ENCODE results near the gene KCNMA1.

KCNMA1 gene

DNA sequence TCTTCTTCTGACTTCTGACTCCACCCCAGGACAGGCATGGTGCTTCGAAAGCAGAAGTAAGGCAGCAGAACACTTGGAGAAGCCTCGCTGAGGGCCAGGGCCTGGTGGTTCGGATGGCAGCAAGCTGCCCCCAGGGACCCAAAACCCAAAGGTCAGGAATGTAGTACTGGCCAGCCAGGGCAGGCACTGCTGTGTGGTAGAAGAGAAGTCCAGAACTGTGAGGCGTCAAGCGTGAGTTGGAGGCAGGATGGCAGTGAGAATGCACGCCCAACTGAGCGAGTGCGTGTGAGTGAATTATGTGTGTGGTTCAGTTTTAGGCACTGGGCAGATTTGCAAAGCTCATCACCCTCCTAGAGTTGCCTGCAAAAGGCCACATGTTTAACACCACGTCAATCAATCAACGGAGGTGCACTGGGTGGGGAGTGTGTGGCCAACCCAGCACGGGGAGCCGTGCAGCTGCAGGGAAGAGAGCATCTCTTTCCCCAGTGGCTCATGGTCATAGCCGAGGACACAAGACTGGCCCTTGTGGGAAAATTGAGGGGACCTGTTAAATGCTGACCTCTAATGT, 144.3 kb downstream of the KCNMA1 start:
- no peak overlapping the region for H3K4me3 ChIP-seq
- H3K27me3 ChIP-seq, result no peaks in the 10 kb centered on the region

DNA sequence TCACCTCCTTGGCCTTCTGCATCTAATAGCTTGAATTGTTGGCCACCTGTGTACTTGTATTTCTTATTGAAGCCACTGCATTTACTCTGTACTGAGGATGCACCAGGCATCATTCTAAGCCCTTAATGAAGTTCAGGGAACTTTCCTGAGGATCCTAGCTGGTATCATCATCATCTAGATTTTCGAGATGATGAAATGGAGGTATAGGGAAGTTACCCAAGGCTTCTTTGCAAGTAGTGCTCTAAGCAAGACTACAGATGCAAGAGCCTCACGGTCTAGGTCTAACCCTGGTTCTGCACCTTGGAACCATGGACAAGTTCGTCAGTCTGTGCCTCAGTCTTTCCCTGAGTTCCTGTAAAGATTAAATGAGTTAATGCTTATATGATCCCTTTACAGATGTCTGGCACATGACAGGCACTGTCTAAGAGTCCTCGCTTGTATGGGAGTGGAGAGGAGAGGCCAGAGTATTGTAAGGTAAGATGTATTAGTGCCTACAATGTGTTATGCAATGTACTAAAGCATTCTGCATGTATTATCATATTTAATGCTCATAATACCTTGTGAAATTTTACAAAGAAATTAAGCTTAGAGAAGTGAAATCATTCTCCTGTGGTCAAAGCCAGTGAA, 145.1 kb downstream of the KCNMA1 start:
- Histone ChIP-seq H3K36me3 (no peaks in the 10 kb centered on the region), H3K27me3 (no peaks in the 10 kb centered on the region), H3K4me3 (no peak overlapping the region), H3K27ac (peak overlapping the region; percentile 45; the same call in 1 of the 2 replicates), H3K9me3 (no peaks in the 10 kb centered on the region), H3K4me2 (peak overlapping the region; percentile 79), H3K4me1 (peaks cover 93% of the 10 kb centered on the region), H3K9ac (no peak overlapping the region), H4K20me1 (no peaks in the 10 kb centered on the region)
- TF ChIP-seq Cebpa-rat (IDR thresholded peaks at IDR 0.05), result no peak

More for the DNA sequence above, 144.3 kb downstream of the KCNMA1 start:
- Histone ChIP-seq H3K4me2 (peak overlapping the region; percentile 79), H3K27ac (peak overlapping the region; percentile 57), H3K4me1 (peaks cover 92% of the 10 kb centered on the region), H3K9ac (no peak overlapping the region), H3K9me3 (no peaks in the 10 kb centered on the region), H3K36me3 (no peaks in the 10 kb centered on the region), H4K20me1 (no peaks in the 10 kb centered on the region)
- TF ChIP-seq Cebpa-rat (IDR thresholded peaks at IDR 0.05), result no peak

DNA sequence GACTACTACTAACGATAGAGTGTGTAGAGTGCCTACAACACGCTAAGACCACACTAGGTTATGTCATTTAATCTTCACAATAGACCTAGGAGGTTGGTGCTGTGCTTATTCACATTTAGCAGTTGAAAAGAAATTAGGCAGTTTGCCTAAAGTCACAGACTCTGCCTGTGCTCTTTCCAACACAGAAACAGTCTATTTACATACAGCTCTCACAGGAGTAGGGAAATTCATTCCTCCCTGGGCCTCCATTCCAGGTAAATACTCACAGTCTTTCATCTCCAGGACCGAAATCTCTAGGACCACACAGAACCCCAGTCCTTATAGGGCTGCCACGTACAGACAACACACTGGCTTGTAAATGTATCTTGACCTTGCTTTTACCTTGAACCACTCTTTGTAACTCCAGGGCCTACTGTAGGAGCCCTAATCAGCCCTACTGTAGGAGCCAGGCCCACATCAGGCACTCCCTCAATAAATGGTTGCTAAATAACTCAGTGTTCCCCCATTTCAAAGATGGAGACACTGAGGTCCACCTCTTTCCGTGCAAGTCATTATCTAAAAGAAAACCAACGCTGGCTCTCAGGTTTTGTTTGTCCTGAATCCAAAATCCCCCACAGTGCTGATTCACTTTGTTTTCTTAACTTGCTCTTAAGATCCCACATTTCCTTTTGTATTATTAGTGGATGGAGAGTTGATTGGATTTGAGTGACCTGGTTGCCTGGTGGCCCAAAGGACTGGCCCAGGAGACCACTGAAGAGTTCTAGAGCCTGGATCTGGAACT, 146.9 kb downstream of the KCNMA1 start:
- Histone ChIP-seq H3K9me3 (no peaks in the 10 kb centered on the region), H3K36me3 (no peaks in the 10 kb centered on the region), H3K4me2 (peak overlapping the region; percentile 79), H3K9ac (no peak overlapping the region), H3K27me3 (no peaks in the 10 kb centered on the region), H3K27ac (peak overlapping the region; percentile 47), H4K20me1 (no peaks in the 10 kb centered on the region), H3K4me3 (no peak overlapping the region), H3K4me1 (peaks cover 100% of the 10 kb centered on the region)
- TF ChIP-seq Cebpa-rat (IDR thresholded peaks at IDR 0.05), result no peak

DNA sequence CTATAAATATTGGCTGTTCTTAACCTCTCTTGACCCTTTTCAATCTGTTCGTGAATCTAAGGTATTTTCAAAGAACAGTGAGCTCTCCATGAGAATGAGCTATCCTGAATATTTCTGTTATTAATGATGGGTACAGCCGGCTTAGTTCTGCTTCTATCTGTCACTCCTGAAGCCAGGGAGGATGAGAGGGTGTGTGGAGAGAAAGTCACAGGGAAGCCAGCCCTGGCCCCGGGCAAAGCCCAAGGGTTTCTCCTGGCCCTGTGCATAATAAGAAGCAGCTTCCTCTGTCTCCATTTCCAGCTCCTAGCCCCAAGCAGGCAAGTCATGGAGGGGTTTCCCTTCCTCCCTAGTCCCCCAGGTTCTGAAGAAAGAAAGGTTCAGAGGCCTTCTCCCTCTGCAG, 151.1 kb downstream of the KCNMA1 start:
- H3K4me3 ChIP-seq, result no peak overlapping the region
- no peaks in the 10 kb centered on the region for H3K9me3 ChIP-seq
- TF ChIP-seq Cebpa-rat (IDR thresholded peaks at IDR 0.05), result no peak
- H4K20me1 ChIP-seq, result no peaks in the 10 kb centered on the region
- H3K4me1 ChIP-seq, result peaks cover 99% of the 10 kb centered on the region
- no peaks in the 10 kb centered on the region for H3K36me3 ChIP-seq
- H3K27ac ChIP-seq, result peak overlapping the region; percentile 85
- peak overlapping the region; percentile 87 for H3K4me2 ChIP-seq
- peak overlapping the region; percentile 60; the same call in 1 of the 2 replicates for H3K9ac ChIP-seq
- H3K27me3 ChIP-seq, result no peaks in the 10 kb centered on the region

DNA sequence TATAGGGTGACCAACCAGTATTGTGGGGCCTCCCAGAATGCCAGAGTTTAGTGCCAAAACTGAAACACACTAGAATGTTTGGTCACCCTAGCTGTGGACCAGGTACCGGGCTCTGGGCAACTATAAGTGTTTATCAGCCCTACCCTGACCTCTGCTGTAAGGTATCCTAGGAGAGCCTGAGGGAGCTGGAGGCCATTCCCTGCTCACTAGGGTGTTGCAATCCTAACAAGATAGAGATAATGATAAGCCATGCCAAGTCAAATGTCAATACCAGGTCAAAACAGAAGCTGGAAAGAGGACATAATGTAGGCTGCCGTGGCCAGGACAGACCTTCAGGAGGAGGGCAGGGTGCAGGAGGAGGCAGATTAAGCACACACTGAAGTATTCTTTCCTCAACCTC, 151.8 kb downstream of the KCNMA1 start:
- Histone ChIP-seq H3K27ac (peak overlapping the region; percentile 85), H3K4me1 (peaks cover 99% of the 10 kb centered on the region), H3K4me3 (no peak overlapping the region), H3K4me2 (peak overlapping the region; percentile 87), H3K9ac (peak overlapping the region; percentile 60), H3K9me3 (no peaks in the 10 kb centered on the region), H3K36me3 (no peaks in the 10 kb centered on the region), H4K20me1 (no peaks in the 10 kb centered on the region), H3K27me3 (no peaks in the 10 kb centered on the region)
- no peak for TF ChIP-seq Cebpa-rat (IDR thresholded peaks at IDR 0.05)

GRCh38 chr10:77482072-77482471, 155.5 kb downstream of the KCNMA1 start:
- Histone ChIP-seq H3K27me3 (no peaks in the 10 kb centered on the region), H3K4me1 (peaks cover 99% of the 10 kb centered on the region), H3K4me3 (no peak overlapping the region), H4K20me1 (no peaks in the 10 kb centered on the region), H3K27ac (peak overlapping the region; percentile 36; the same call in 1 of the 2 replicates), H3K36me3 (no peaks in the 10 kb centered on the region), H3K9ac (no peak overlapping the region), H3K9me3 (no peaks in the 10 kb centered on the region), H3K4me2 (peak overlapping the region; percentile 87)
- no peak for TF ChIP-seq Cebpa-rat (IDR thresholded peaks at IDR 0.05)

GRCh38 chr10:77479586-77479985, 158.0 kb downstream of the KCNMA1 start:
- Histone ChIP-seq H3K4me2 (peak overlapping the region; percentile 66), H4K20me1 (no peaks in the 10 kb centered on the region), H3K36me3 (no peaks in the 10 kb centered on the region), H3K27ac (no peak overlapping the region), H3K4me3 (no peak overlapping the region), H3K9me3 (no peaks in the 10 kb centered on the region), H3K4me1 (peaks cover 99% of the 10 kb centered on the region), H3K9ac (no peak overlapping the region), H3K27me3 (no peaks in the 10 kb centered on the region)
- TF ChIP-seq Cebpa-rat (IDR thresholded peaks at IDR 0.05), result no peak

GRCh38 chr10:77478962-77479359, 158.6 kb downstream of the KCNMA1 start:
- H3K27ac ChIP-seq, result no peak overlapping the region
- H3K4me2 ChIP-seq, result peak overlapping the region; percentile 66
- no peaks in the 10 kb centered on the region for H4K20me1 ChIP-seq

GRCh38 chr10:77478247-77478961, 159.2 kb downstream of the KCNMA1 start:
- Histone ChIP-seq H3K4me2 (peak overlapping the region; percentile 66), H3K27ac (no peak overlapping the region), H3K9me3 (no peaks in the 10 kb centered on the region)

More at GRCh38 chr10:77478962-77479359, 158.6 kb downstream of the KCNMA1 start:
- H3K27me3 ChIP-seq, result no peaks in the 10 kb centered on the region
- H3K4me1 ChIP-seq, result peaks cover 99% of the 10 kb centered on the region
- H3K36me3 ChIP-seq, result no peaks in the 10 kb centered on the region
- H3K9me3 ChIP-seq, result no peaks in the 10 kb centered on the region
- H3K4me3 ChIP-seq, result no peak overlapping the region
- TF ChIP-seq Cebpa-rat (IDR thresholded peaks at IDR 0.05), result no peak
- no peak overlapping the region for H3K9ac ChIP-seq

More at GRCh38 chr10:77478247-77478961, 159.2 kb downstream of the KCNMA1 start:
- Histone ChIP-seq H3K4me1 (peaks cover 99% of the 10 kb centered on the region), H3K4me3 (no peak overlapping the region), H3K9ac (no peak overlapping the region), H3K27me3 (no peaks in the 10 kb centered on the region), H3K36me3 (no peaks in the 10 kb centered on the region), H4K20me1 (no peaks in the 10 kb centered on the region)
- TF ChIP-seq Cebpa-rat (IDR thresholded peaks at IDR 0.05), result no peak
